HG03575 (cell line): ENCODE data around the gene CRYGC.
"Not testable (repeated sequence)": the region's sequence is repeated elsewhere in the genome, so short reads cannot be mapped to it uniquely, and the experiment has no call there.

Experiments used
- ATAC-seq: cut with Tn5 transposase; IDR thresholded peaks from one replicate; pipeline ENCODE4 v1.9.1; 2021; ENCODE audit not compliant: unreplicated experiment, insufficient number of reproducible peaks, low FRiP score; ENCODE audit errors: extremely low read depth

Gene CRYGC

DNA sequence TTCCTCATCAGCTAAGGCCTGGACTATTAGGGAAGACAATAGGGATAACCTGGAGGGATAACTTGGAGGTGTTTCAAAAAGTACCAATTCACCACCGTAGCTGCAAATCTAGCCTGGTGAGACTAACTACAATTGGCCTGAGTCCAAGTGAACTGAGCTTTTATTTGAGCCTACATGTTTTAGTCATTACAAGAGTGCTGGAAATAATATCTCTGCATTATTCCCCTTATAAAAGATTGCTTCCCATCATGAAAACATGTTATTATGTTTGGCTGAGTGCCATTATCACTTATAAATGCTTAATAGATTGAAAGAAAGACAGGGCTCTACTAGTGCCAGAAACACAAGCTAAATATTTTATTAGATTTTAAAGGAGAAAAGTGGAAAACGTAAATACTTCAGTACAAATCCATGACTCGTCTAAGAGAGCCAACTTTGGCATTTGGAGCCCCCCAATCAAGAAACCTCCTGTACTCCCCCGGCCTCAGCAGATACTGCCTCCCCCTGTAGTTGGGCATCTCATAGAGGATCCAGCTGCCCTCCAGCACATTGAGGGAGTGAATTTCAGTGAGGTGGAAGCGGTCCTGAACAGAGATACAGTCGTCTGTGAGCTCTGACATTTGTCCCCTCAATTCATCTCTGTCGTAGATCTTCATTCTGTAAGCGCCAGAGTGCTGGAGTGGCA lies 12.8 kb upstream of the CRYGC start:
- no peak for ATAC-seq

DNA sequence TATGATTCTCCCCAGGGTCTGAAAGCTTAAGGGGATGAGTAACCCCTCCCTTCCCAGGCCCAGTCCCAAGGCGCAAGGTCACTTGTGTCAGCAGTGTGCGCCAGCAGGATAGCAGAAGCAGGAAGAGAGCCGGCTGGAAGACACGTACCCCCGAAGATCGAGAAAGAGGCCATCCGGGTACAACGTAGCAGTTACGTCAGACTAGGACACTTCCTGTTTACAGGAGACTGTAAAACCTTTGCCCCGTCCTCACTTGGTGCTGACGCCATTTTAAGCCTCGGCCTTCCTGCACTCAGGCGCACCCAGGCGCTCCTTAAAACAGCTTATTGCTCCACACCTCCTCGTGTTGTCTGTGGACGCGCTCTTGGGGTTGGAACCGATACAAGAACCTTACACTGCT lies 9.8 kb upstream of the CRYGC start:
- ATAC-seq, result no peak

DNA sequence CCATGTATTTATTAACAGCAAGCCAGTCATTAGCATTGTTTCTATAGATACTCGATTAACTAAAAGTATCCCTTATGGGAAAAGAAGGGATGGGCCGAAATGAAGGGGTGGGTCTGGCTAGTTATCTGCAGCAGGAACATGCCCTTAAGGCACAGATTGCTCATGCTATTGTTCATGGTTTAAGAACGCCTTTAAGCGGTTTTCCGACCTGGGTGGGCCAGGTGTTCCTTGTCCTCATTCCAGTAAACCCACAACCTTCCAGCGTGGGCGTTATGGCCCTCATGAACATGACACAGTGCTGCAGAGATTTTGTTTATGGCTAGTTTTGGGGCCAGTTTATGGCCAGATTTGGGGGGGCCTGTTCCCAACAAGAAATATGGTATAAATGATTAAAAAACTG lies 8.7 kb upstream of the CRYGC start:
- not testable (repeated sequence) for ATAC-seq

DNA sequence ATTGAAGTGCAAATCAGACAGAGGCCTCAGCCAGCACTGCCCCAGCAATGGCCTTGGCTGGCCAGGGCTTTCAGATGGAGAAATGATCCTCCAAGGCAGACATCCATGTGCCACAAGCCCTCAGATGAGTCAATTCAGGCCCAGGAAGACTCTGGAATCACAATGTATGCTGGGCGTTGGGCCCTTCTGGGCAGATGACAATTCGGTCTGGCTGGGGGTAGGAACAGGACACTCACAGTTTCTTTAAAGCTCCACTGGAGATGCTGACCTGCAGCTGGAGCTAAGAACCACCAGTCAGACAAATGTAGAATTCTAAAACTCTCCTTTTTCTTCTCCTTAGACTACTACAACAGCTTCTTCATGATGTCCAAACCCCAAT lies 7.1 kb upstream of the CRYGC start:
- ATAC-seq, result no peak

DNA sequence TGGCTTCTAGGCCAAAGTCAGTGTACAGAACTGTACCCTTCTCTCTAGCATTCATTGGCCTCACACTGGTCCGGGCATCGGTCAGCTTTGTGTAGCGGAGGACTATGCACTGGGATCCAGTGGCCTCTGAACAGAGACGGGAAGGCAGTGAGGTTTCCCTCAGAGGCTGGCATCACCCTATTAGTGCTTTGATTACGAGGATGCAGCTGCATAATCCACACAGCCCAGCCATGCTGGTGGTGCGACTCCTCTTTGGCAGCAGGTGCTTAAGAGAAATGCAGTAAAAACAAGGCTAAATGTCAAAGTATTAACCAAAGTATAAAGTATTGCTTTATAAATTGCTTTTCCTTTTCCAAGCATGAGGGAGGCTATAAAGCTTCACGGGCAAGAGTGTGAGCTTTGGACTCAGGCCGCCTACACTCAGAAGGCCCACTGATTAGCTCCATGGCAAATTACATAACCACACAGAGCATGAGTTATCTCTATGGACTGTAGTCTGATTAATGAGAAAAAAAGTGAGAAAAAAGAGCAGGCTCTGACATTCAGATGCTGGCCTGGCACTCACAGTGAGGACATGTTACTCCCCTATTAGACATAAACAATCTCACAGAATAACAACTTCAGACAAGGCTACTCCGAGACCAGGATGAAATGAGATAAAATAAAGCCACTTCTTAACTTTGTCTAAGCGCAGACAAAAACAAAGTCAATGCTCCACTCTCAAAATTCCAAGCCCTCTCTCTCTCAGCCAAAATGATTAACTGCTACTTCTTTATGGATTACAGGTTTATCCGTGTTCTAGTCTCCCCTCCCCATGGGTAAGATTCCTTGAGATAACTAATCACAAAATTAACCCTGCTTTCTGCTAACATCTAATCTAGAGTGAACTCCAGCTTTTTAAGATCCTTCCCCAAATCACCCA lies 6.4 kb upstream of the CRYGC start:
- no peak for ATAC-seq

- no peak for ATAC-seq
Measured at GRCh38 chr2:208134928-208135586, 5.4 kb upstream of the CRYGC start.

DNA sequence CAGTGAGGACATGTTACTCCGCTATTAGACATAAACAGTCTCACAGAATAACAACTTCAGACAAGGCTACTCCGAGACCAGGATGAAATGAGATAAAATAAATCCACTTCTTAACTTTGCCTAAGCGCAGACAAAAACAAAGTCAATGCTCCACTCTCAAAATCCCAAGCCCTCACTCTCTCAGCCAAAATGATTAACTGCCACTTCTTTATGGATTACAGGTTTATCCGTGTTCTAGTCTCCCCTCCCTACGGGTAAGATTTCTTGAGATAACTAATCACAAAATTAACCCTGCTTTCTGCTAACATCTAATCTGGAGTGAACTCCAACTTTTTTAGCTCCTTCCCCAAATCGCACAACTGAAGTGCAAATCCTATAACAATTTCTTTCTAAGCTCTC lies 1.1 kb upstream of the CRYGC start:
- no peak for ATAC-seq

- ATAC-seq, result no peak
Measured at GRCh38 chr2:208128136-208128535, 1.5 kb downstream of the CRYGC start.

DNA sequence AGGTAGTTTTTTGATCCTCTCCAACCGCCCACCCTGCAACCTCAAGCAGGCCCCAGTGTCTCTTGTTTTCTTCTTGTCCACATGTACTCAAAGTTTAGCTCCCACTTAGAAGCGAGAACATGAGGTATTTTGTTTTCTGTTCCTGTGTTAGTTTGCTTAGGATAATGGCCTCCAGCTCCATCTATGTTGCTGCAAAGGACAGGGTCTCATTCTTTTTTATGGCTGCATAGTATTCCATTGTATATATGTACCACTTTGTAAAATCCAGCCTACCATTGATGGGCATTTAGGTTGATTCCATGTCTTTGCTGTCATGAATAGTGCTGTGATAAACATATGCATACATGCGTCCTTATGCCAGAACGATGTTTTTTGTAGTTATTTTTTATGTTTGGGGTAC lies 2.5 kb downstream of the CRYGC start:
- ATAC-seq, result no peak

DNA sequence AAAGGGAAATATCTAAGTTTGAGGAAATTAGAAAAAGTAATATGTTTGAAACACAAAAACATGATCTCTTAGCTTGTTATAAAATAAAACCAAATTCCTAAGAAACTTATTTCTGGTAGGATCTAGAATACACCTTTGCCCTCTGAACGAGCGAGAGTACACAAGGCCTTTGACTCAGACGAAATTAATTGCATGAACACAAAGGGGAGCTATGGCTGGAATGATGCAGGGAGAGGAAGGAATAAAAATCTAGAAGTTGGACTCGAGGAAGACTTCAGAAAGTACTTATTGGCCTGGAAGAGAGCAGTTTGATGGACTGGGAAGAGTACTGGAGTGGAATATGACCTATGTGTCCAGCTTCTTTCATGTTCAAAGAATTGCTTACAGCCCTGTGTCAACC lies 4.4 kb downstream of the CRYGC start:
- no peak for ATAC-seq

GRCh38 chr2:208124013-208124715 lies 5.5 kb downstream of the CRYGC start, which contains the start of gene CRYGD:
TSS of gene CRYGD (minus strand) at chr2:208124524. CDS start at chr2:208124473, 51 bp downstream.
- not testable (repeated sequence) for ATAC-seq

DNA sequence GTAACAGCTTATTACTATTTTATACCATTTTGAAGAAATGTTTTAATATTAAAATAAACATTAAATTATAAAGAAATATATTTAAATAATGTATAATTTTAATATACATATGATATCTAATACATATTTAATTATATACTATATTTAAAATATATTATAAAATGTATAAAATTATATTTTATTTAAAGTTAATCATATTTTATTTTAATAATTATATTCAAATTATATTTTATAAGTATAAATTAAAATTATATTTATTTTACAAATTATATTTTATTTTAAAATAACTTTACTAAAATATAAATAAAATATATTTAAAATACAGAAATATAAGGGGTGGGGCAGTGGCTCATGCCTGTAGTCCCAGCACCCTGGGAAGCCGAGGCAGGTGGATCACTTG lies 7.4 kb downstream of the CRYGC start:
- no peak for ATAC-seq

- ATAC-seq, result no peak
Measured at GRCh38 chr2:208118918-208119317, 10.7 kb downstream of the CRYGC start.

- not testable (repeated sequence) for ATAC-seq
Measured at GRCh38 chr2:208117390-208117789, 12.2 kb downstream of the CRYGC start.

GRCh38 chr2:208112969-208113368 lies 16.7 kb downstream of the CRYGC start:
- no peak for ATAC-seq

DNA sequence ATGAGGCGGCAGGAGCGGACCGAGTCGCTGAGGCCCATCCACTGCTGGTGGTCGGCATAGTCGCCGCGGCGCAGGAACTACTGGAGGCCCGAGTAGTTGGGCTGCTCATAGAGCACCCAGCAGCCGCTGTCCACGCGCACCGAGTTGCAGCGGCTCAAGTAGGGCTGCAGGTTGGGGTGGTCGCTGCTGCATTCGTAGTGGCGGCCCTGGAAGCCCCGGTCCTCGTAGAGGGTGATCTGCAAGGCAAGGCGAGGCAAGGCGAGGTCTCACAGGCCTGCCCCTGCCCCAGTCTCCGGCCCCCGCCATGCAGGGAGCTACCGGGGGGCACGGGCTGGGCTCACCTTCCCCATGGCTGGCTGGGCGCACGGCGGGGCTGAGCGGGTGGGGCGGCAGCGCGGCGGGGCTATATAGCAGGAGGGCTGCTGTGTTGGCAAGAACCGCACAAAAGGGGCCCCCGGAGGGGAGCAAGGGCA lies 17.3 kb downstream of the CRYGC start:
- not testable (repeated sequence) for ATAC-seq

DNA sequence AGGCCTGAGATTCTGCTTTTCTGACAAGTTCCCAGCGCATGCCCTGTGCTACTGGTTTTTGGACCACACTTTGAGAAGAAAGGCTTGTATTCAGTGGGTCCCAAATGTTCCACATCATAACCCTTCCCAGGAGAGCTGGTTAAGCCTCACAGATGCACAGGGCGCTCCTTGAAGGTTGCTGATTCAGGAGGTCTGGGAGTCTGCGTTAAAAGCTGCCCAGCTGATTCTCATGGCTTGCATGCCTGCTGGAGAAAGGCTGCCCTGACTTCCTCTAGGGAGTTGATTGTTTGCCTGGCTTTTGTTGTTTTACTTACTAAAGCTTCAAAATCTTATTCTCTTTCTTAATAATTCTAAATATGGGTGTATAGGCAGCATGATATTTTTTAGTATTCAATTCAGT lies 26.0 kb downstream of the CRYGC start:
- no peak for ATAC-seq

DNA sequence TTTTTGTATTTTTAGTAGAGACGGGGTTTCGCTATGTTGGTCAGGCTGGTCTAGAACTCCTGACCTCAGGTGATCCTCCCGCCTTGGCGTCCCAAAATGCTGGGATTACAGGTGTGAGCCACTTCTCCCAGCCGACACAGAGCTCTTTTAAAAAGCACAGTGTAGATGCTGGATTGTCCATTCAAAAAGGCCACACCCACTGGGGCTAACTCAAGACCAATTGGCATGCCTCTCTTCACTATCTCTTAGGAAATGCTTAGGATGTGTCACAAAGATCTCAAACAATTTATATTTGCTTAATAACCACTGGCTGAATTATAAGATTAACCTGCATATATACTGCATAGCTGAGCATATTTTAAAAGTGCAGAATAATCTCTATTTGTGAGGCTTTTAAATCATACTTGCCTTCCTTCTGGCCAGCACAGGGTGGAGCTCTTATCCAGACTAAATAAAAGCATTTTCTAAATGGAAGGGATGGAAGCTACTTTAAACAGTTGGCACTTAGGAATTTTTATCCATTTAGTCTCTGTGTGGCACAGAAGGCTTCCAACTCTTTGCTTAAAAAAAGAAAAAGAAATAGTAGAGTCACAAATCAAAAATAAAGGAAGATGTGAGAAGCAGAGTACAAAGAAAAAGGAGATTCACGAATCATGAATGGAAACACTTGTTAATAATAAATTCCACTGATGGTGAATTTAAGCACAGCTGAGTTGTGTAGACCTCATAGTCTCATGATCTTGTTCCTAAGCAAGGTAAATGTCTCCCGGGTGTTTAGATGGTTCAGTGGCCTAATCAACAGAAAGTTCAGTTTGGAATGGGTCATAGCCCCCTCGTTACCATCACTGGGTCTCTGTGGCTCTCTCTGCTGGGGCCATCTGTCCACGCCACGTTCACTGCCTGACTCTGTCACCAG lies 27.7 kb downstream of the CRYGC start:
- no peak for ATAC-seq
